K562 (cell line): ENCODE data around the gene ABCA10. TPM values are rescaled to one million over a fixed set of nuclear protein-coding genes. Genes with fewer than 3 reads are reported as not detected.

Source experiments
- ATAC-seq: fragments of 200-7000 bp; cut with Tn5 transposase; 3 replicates; pipeline ENCODE4 v1.9.1; 2020; ENCODE audit warnings: moderate library complexity
- BruUV-seq: library from RNA; stranded (reverse); fragments of 400-500 nt; replicated peaks from 2 replicates; lab custom pipeline; 2021; lab: Mats Ljungman, UMichigan
- CTCF ChIA-PET: fragments of 300-600 bp; formaldehyde crosslinking; extraction: SDS; loops from one replicate; lab custom pipeline; 2021; ENCODE audit warnings: low intra/inter-chr PET ratio; lab: Yijun Ruan, JAX
- POLR2A ChIA-PET: fragments of 300-600, 350-650 bp; sonication (Branson Sonifier 250); formaldehyde crosslinking; extraction: SDS; loops from one replicate; lab custom pipeline; 2021; ENCODE audit warnings: antibody characterized with exemption, inconsistent platforms; lab: Yijun Ruan, JAX
- DNase-seq, 4 experiments: peaks; one replicate each; pipeline versions ENCODE4 v3.0.0 to v3.0.0-alpha.2; 2011 to 2018; ENCODE audit warnings: low spot score in 3 of 4, mixed read lengths in 3 of 4; ENCODE audit errors: extremely low read depth in 1 of 4
- FAIRE-seq: peaks from 2 replicates; lab custom pipeline; 2011; peaks lifted over from hg19 to GRCh38; lab: Jason Lieb, UNC
- H2AFZ ChIP-seq: 2 replicates; pipeline ENCODE4 v1.6.0; 2011; ENCODE audit warnings: low read depth, low read length, control low read depth, inconsistent platforms
- H3K27ac ChIP-seq: fragments of 200-600 bp; 3 replicates; pipeline ENCODE4 v1.8.0; 2011; ENCODE audit warnings: low read depth, mild to moderate bottlenecking, control low read depth, inconsistent platforms, low read length, moderate library complexity, mixed read lengths; ENCODE audit errors: extremely low read depth
- H3K27me3 ChIP-seq, 2 experiments: fragments of 300-600 bp in 1 of 2; 2 replicates in 1 of 2; 3 replicates in 1 of 2; pipeline versions ENCODE4 v1.6.0 to v1.8.0; 2011; ENCODE audit warnings: inconsistent platforms in 2 of 2, low read length in 2 of 2, mild to moderate bottlenecking in 1 of 2, mixed read lengths in 1 of 2, moderate library complexity in 1 of 2; ENCODE audit not compliant: control insufficient read depth in 2 of 2, insufficient read depth in 2 of 2
- H3K36me3 ChIP-seq: fragments of 300-600 bp; 3 replicates; pipeline ENCODE4 v1.8.0; 2011; ENCODE audit warnings: mild to moderate bottlenecking, low read length, inconsistent platforms; ENCODE audit not compliant: control insufficient read depth, insufficient read depth
- H3K4me1 ChIP-seq, 2 experiments: fragments of 200-600 bp in 1 of 2; replicated peaks in 1 of 2; 2 replicates in 1 of 2; 3 replicates in 1 of 2; pipeline versions ENCODE4 v1.5.1 to v1.8.0; 2011; ENCODE audit warnings: inconsistent platforms in 2 of 2, low read length in 2 of 2, mild to moderate bottlenecking in 1 of 2, mixed read lengths in 1 of 2, moderate library complexity in 1 of 2; ENCODE audit not compliant: control insufficient read depth in 2 of 2, insufficient read depth in 2 of 2
- H3K4me2 ChIP-seq: 2 replicates; pipeline ENCODE4 v1.6.1; 2011; ENCODE audit warnings: low read length, control low read depth, inconsistent platforms, mixed read lengths; ENCODE audit not compliant: insufficient read depth
- H3K4me3 ChIP-seq: fragments of 200-600 bp; sonication (generic), shearing (Covaris generic); 2 replicates; pipeline ENCODE4 v1.5.1; 2016; ENCODE audit warnings: control low read depth, inconsistent platforms
- H3K79me2 ChIP-seq: fragments of 200-600 bp; 3 replicates; pipeline ENCODE4 v1.8.0; 2011; ENCODE audit warnings: low read length, inconsistent platforms; ENCODE audit not compliant: control insufficient read depth, insufficient read depth
- H3K9ac ChIP-seq, 2 experiments: 2 replicates each; pipeline versions ENCODE4 v1.6.0 to v1.6.1; 2011; ENCODE audit warnings: low read depth in 2 of 2, low read length in 2 of 2, control low read depth in 1 of 2, inconsistent platforms in 1 of 2, mild to moderate bottlenecking in 1 of 2, mixed read lengths in 1 of 2; ENCODE audit not compliant: insufficient read depth in 1 of 2
- H3K9me1 ChIP-seq: one replicate; pipeline ENCODE4 v1.6.0; 2011; ENCODE audit warnings: inconsistent platforms, mild to moderate bottlenecking, low read length, moderate library complexity; ENCODE audit not compliant: control insufficient read depth, insufficient read depth
- H3K9me3 ChIP-seq: replicated peaks from 2 replicates; pipeline ENCODE4 v1.5.1; 2011; ENCODE audit warnings: low read depth, low read length, inconsistent platforms; ENCODE audit not compliant: control insufficient read depth, insufficient read depth
- H4K20me1 ChIP-seq: replicated peaks from 2 replicates; pipeline ENCODE4 v1.6.1; 2011; ENCODE audit warnings: low read length, inconsistent platforms, mixed read lengths; ENCODE audit not compliant: control insufficient read depth, insufficient read depth
- BCL6 ChIP-seq: fragments of 250-450 bp; sonication (Bioruptor Pico); IDR thresholded peaks from 2 replicates; pipeline ENCODE4 v1.4.0; 2020
- ETV1 ChIP-seq: fragments of 450-650 bp; conservative IDR thresholded peaks from 2 replicates; pipeline ENCODE4 v1.6.1; 2016; ENCODE audit warnings: missing genetic modification characterization, control low read depth, low read depth, missing compliant biosample characterization
- HNRNPK ChIP-seq: fragments of 200-400 bp; formaldehyde crosslinking; IDR thresholded peaks from one replicate; pipeline ENCODE4 v1.6.1; 2018; ENCODE audit warnings: mild to moderate bottlenecking, low read depth, low read length; ENCODE audit not compliant: poor library complexity, severe bottlenecking
- HNRNPL ChIP-seq: fragments of 200-400 bp; formaldehyde crosslinking; IDR thresholded peaks from 2 replicates; pipeline ENCODE4 v1.6.1; 2017; ENCODE audit warnings: low read depth, mild to moderate bottlenecking, low read length
- IRF2 ChIP-seq: sonication (generic); formaldehyde crosslinking; IDR thresholded peaks from 2 replicates; pipeline ENCODE4 v1.8.1; 2022; ENCODE audit warnings: mild to moderate bottlenecking, missing genetic modification reagents
- MAFG ChIP-seq: fragments of 450-650 bp; conservative IDR thresholded peaks from 2 replicates; pipeline ENCODE4 v1.6.1; 2016; ENCODE audit warnings: missing genetic modification characterization, missing compliant biosample characterization
- NCOR1 ChIP-seq: fragments of 450-650 bp; IDR thresholded peaks from 2 replicates; pipeline ENCODE4 v1.6.1; 2016; ENCODE audit warnings: mild to moderate bottlenecking, moderate library complexity
- RBM25 ChIP-seq: fragments of 200-400 bp; formaldehyde crosslinking; IDR thresholded peaks from 2 replicates; pipeline ENCODE4 v1.6.1; 2018; ENCODE audit warnings: low read length, low read depth, moderate library complexity; ENCODE audit not compliant: severe bottlenecking
- SMAD4 ChIP-seq: fragments of 250-450 bp; sonication (Bioruptor Pico); conservative IDR thresholded peaks from 2 replicates; pipeline ENCODE4 v1.8.0; 2021; ENCODE audit warnings: inconsistent platforms, mild to moderate bottlenecking, moderate library complexity
- U2AF1 ChIP-seq: fragments of 200-400 bp; formaldehyde crosslinking; optimal IDR thresholded peaks from 2 replicates; pipeline ENCODE3; 2017; ENCODE audit warnings: mild to moderate bottlenecking, low read depth, low read length, moderate library complexity
- ZNF143 ChIP-seq: sonication (generic); formaldehyde crosslinking; IDR thresholded peaks from 2 replicates; pipeline ENCODE4 v1.9.0; 2022; ENCODE audit warnings: mild to moderate bottlenecking, missing genetic modification reagents
- ZNF146 ChIP-seq: IDR thresholded peaks from one replicate; pipeline ENCODE4 v1.6.1; 2018; ENCODE audit warnings: missing compliant biosample characterization; ENCODE audit not compliant: unreplicated experiment
- ZNF444 ChIP-seq: fragments of 250-450 bp; sonication (Bioruptor Pico); IDR thresholded peaks from 2 replicates; pipeline ENCODE4 v1.4.0; 2020; ENCODE audit warnings: mild to moderate bottlenecking, moderate library complexity
- ZNF766 ChIP-seq: fragments of 200-800 bp; sonication (Bioruptor generic); conservative IDR thresholded peaks from 2 replicates; pipeline ENCODE4 v1.6.1; 2016; ENCODE audit warnings: missing genetic modification characterization, missing compliant biosample characterization
- ZSCAN29 ChIP-seq: fragments of 450-650 bp; IDR thresholded peaks from 2 replicates; pipeline ENCODE4 v1.6.1; 2017
- WGBS: fragments of 100-300 bp; shearing (Covaris generic); methylation state at CpG from one replicate; pipeline ENCODE4 v1.1.6; 2016; ENCODE audit warnings: low coverage, mixed read lengths; ENCODE audit not compliant: insufficient coverage; ENCODE audit errors: missing lambda C conversion rate; 5-methylcytosine and 5-hydroxymethylcytosine counted together
- in situ Hi-C: fragments of 300-500 bp; cut with MboI; formaldehyde crosslinking; loops from 4 replicates; pipeline ENCODE4 v1.15.0; 2018; ENCODE audit warnings: inconsistent platforms, mixed read lengths
- intact Hi-C: fragments of 100-400 bp; cut with micrococcal nuclease; formaldehyde crosslinking; loops from 2 replicates; pipeline ENCODE4 v1.14.2; 2022
- polyA plus RNA-seq, 8 experiments: library from polyadenylated mRNA; depleted of rRNA in 4 of 8; stranded (reverse) in 5 of 8; unstranded in 3 of 8; fragments of >200 nt; fragmentation: Nextera tagmentation in 2 of 8; fragmentation: Illumina TruSeq in 1 of 8; extraction: Ambion mirVana in 2 of 8; extraction: Trizol in 1 of 8; gene quantifications; 2 replicates each; pipeline versions ENCODE4 v1.2.1 to v1.2.3, GENCODE V29; 2011 to 2014; ENCODE audit warnings: inconsistent platforms in 1 of 8, missing spikeins in 1 of 8
- total RNA-seq, 7 experiments: library from RNA; depleted of rRNA in 6 of 7; stranded (reverse); fragments of >200 nt in 6 of 7; fragmentation: Illumina TruSeq in 2 of 7; extraction: Trizol in 2 of 7; gene quantifications; 2 replicates each; pipeline versions ENCODE4 v1.2.1 to v1.2.3, GENCODE V29; 2011 to 2021; ENCODE audit warnings: low replicate concordance in 1 of 7
- TF ChIP-seq, protein P1 (sequence below): fragments of 450-650 bp; IDR thresholded peaks from 2 replicates; pipeline ENCODE4 v1.6.1; 2016

ABCA10 gene
- total and polyA plus RNA-seq, 9 of the 15 experiments (the other 6 are each of a cell fraction or from before 2014, with no cell fraction given): 0.04 to 0.45 (median 0.15) TPM; not detected in 1

DNA sequence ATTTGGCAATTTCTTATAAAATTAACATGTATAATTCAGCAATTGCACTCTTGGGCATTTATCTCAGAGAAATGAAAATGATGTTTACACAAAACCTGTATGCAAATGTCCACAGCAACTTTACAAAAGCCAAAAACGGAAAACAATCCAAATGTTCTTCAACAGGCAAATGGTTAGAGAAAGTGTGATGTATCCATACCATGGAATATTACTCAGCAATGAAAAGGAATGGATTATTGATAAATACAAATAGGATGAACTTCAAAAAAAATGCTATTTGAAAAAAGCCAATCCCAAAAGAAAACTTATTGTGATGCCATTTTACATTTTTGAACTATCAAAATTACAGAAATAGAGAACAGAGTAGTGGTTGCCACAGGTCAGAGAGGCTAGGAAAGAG is 37.2 kb upstream of the ABCA10 start:
- ChIA-PET POLR2A (no interaction called here), CTCF (no interaction called here)
- BruUV-seq: no TSS peak
- no peaks in the 10 kb centered on the region for H3K79me2 ChIP-seq
- FAIRE-seq (no peak), DNase-seq (no peak), ATAC-seq (no peak)
- WGBS: 0% methylated on average over 1 of the region's 1 CpG
- TF ChIP-seq NCOR1 (no peak), ZSCAN29 (no peak), RBM25 (peak; percentile 48), ETV1 (tag) (no peak), SMAD4 (CRISPR knock-in tag) (no peak), ZNF146 (peak; percentile 60), ZNF143 (CRISPR knock-in tag) (no peak)
- H3K27ac ChIP-seq: no peak overlapping the region
- no peak overlapping the region for H3K4me2 ChIP-seq
- H4K20me1 ChIP-seq: no peaks in the 10 kb centered on the region
- no peak overlapping the region for H2AFZ ChIP-seq
- H3K4me3 ChIP-seq: no peak overlapping the region
- H3K27me3 ChIP-seq: no peaks in the 10 kb centered on the region
- no peak overlapping the region for H3K9ac ChIP-seq
- intact Hi-C loops: no loop called here
- no peaks in the 10 kb centered on the region for H3K9me3 ChIP-seq
- H3K4me1 ChIP-seq: no peaks in the 10 kb centered on the region
- no peaks in the 10 kb centered on the region for H3K36me3 ChIP-seq
- in situ Hi-C loops: no loop called here
- no peaks in the 10 kb centered on the region for H3K9me1 ChIP-seq

DNA sequence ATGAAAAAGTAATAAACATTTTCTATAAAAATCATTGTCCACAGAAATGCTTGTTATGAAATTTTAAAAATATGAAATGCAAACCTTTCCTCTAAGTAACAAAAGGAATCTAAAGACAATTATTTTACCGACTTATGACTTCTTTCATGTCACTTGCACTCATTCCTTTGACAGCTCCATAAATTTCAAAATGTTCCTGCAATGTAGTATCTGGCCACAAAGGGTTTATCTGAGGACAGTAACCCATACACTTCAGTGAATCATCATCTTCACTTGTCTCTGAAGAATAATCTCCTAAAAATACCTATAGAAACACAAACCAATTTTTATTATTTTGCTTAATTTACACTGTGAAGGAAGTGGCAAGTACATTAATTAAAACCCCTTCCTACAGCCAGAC is 25.6 kb upstream of the ABCA10 start:
- Histone ChIP-seq H3K9me1 (no peaks in the 10 kb centered on the region), H3K4me2 (no peak overlapping the region), H3K27me3 (no peaks in the 10 kb centered on the region), H3K4me1 (no peaks in the 10 kb centered on the region), H4K20me1 (no peaks in the 10 kb centered on the region), H3K79me2 (no peaks in the 10 kb centered on the region), H3K9ac (no peak overlapping the region), H3K9me3 (no peaks in the 10 kb centered on the region), H3K27ac (no peak overlapping the region), H2AFZ (no peak overlapping the region), H3K36me3 (no peaks in the 10 kb centered on the region), H3K4me3 (no peak overlapping the region)
- intact Hi-C loops: no loop called here
- CTCF ChIA-PET: no interaction called here
- DNase-seq: peak in 1 of 4 experiments; percentile 13
- POLR2A ChIA-PET: interaction anchor here (0.6 to 0.8 kb wide), 2 partner anchors 12 to 493 kb away, joined by 3 to 4 read pairs; no protein-coding TSS in a partner anchor
- in situ Hi-C loops: no loop called here
- no peak for FAIRE-seq
- WGBS: 0% methylated on average over 1 of the region's 1 CpG
- ATAC-seq: 0 out of 3 replicates have a peak, but pooled peaks have one; percentile 56
- no TSS peak for BruUV-seq
- TF ChIP-seq ZNF444: no peak
- TF ChIP-seq MAFG (tag): no peak
- no peak for TF ChIP-seq HNRNPK
- no peak for TF ChIP-seq BCL6 (CRISPR knock-in tag)
- TF ChIP-seq HNRNPL: no peak
- peak; percentile 76 for TF ChIP-seq ZNF766 (CRISPR knock-in tag)
- TF ChIP-seq, protein P1, sequence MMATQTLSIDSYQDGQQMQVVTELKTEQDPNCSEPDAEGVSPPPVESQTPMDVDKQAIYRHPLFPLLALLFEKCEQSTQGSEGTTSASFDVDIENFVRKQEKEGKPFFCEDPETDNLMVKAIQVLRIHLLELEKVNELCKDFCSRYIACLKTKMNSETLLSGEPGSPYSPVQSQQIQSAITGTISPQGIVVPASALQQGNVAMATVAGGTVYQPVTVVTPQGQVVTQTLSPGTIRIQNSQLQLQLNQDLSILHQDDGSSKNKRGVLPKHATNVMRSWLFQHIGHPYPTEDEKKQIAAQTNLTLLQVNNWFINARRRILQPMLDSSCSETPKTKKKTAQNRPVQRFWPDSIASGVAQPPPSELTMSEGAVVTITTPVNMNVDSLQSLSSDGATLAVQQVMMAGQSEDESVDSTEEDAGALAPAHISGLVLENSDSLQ: peak; percentile 79
- no peak for TF ChIP-seq IRF2 (CRISPR knock-in tag)
- TF ChIP-seq U2AF1: no peak
